Measurements from ENCODE around the gene RIMBP2. TPM values are rescaled to one million over a fixed set of nuclear protein-coding genes. Genes with fewer than 3 reads are reported as not detected.

Gene RIMBP2
- total RNA-seq, 1 donor from 2014 or later: 0.99 TPM

- no peaks in the 10 kb centered on the region for H3F3A ChIP-seq (ENCODE audit: low read depth)
- Mint-ChIP-seq H3K4me1 (peaks cover 14% of the 10 kb centered on the region), H3K36me3 (peaks cover 9% of the 10 kb centered on the region), H3K27ac (peak overlapping the region; percentile 46), H3K4me3 (no peak overlapping the region), H3K9me3 (peaks cover 25% of the 10 kb centered on the region), H3K27me3 (ENCODE audit: insufficient read depth, low read depth) (peaks cover 2% of the 10 kb centered on the region)
- H3K36me3 ChIP-seq: no peaks in the 10 kb centered on the region
- H3K9me3 ChIP-seq (ENCODE audit: low read depth): no peaks in the 10 kb centered on the region
- TF ChIP-seq EZH2 (IDR thresholded peaks at IDR 0.05) (no peak), EZH2phosphoT487 (IDR thresholded peaks at IDR 0.05) (no peak), CTCF (IDR thresholded peaks at IDR 0.05) (no peak)
- H3K79me2 ChIP-seq (ENCODE audit: low read depth): no peaks in the 10 kb centered on the region
- H3K9ac ChIP-seq: no peak overlapping the region
- no peak overlapping the region for H3K27ac ChIP-seq
- no peak overlapping the region for H3K4me2 ChIP-seq
- no peak overlapping the region for H2AFZ ChIP-seq (replicated peaks)
- H3K27me3 ChIP-seq: no peaks in the 10 kb centered on the region
- H3K4me3 ChIP-seq: no peak overlapping the region
- H4K20me1 ChIP-seq (ENCODE audit: low read depth): no peaks in the 10 kb centered on the region
- no peaks in the 10 kb centered on the region for H3K4me1 ChIP-seq
- no peak for DNase-seq (ENCODE audit: low spot score)
These were observed 95.8 kb downstream of the RIMBP2 start for GRCh38 chr12:130620281-130620680.

- H3K4me2 ChIP-seq: no peak overlapping the region
- H3K36me3 Mint-ChIP-seq: peaks cover 9% of the 10 kb centered on the region
- H3K4me1 ChIP-seq: no peaks in the 10 kb centered on the region
- H3K27ac Mint-ChIP-seq: no peak overlapping the region
- no peak overlapping the region for H3K4me3 Mint-ChIP-seq
- no peaks in the 10 kb centered on the region for H3K9me3 ChIP-seq (ENCODE audit: low read depth)
- no peak overlapping the region for H2AFZ ChIP-seq (replicated peaks)
- peaks cover 25% of the 10 kb centered on the region for H3K9me3 Mint-ChIP-seq
- H3K79me2 ChIP-seq (ENCODE audit: low read depth): no peaks in the 10 kb centered on the region
- H3K27ac ChIP-seq: no peak overlapping the region
- no peaks in the 10 kb centered on the region for H3K27me3 ChIP-seq
- H3K4me1 Mint-ChIP-seq: peaks cover 14% of the 10 kb centered on the region
- H3K4me3 ChIP-seq: no peak overlapping the region
- no peak overlapping the region for H3K9ac ChIP-seq
- peaks cover 2% of the 10 kb centered on the region for H3K27me3 Mint-ChIP-seq (ENCODE audit: insufficient read depth, low read depth)
- no peak for DNase-seq (ENCODE audit: low spot score)
- TF ChIP-seq CTCF (IDR thresholded peaks at IDR 0.05) (no peak), EZH2phosphoT487 (IDR thresholded peaks at IDR 0.05) (no peak)
- no peaks in the 10 kb centered on the region for H3K36me3 ChIP-seq
- H4K20me1 ChIP-seq (ENCODE audit: low read depth): no peaks in the 10 kb centered on the region
- H3F3A ChIP-seq (ENCODE audit: low read depth): no peaks in the 10 kb centered on the region
These were observed 96.6 kb downstream of the RIMBP2 start for GRCh38 chr12:130619385-130620001.

GRCh38 chr12:130617219-130617618 lies 98.9 kb downstream of the RIMBP2 start:
- no peak for DNase-seq (ENCODE audit: low spot score)
- peak overlapping the region; percentile 89 for H3K27ac Mint-ChIP-seq
- no peak overlapping the region for H3K9ac ChIP-seq
- H2AFZ ChIP-seq (replicated peaks): no peak overlapping the region
- no peaks in the 10 kb centered on the region for H3K36me3 ChIP-seq
- H3K27ac ChIP-seq: no peak overlapping the region
- H3K36me3 Mint-ChIP-seq: peaks cover 7% of the 10 kb centered on the region
- no peak overlapping the region for H3K4me2 ChIP-seq
- H3K27me3 ChIP-seq: no peaks in the 10 kb centered on the region
- H3K27me3 Mint-ChIP-seq (ENCODE audit: insufficient read depth, low read depth): peaks cover 2% of the 10 kb centered on the region
- TF ChIP-seq CTCF (IDR thresholded peaks at IDR 0.05): no peak
- TF ChIP-seq EZH2 (IDR thresholded peaks at IDR 0.05): no peak
- no peak for TF ChIP-seq EZH2phosphoT487 (IDR thresholded peaks at IDR 0.05)
- peaks cover 22% of the 10 kb centered on the region for H3K9me3 Mint-ChIP-seq
- H3K4me1 ChIP-seq: no peaks in the 10 kb centered on the region
- H3K4me3 ChIP-seq: no peak overlapping the region
- peaks cover 19% of the 10 kb centered on the region for H3K4me1 Mint-ChIP-seq
- H4K20me1 ChIP-seq (ENCODE audit: low read depth): no peaks in the 10 kb centered on the region
- H3K9me3 ChIP-seq (ENCODE audit: low read depth): no peaks in the 10 kb centered on the region
- H3F3A ChIP-seq (ENCODE audit: low read depth): no peaks in the 10 kb centered on the region
- H3K4me3 Mint-ChIP-seq: no peak overlapping the region
- no peaks in the 10 kb centered on the region for H3K79me2 ChIP-seq (ENCODE audit: low read depth)
